AG09319 (cell line): ENCODE data around the gene HOXC10.
A peak's percentile ranks its signal among the peaks of the same experiment; 100 is the strongest.

Experiments
- DNase-seq: peaks from one replicate; pipeline ENCODE4 v3.0.0-alpha.2; 2010; ENCODE audit warnings: low read depth; ENCODE audit errors: extremely low read depth
- TF ChIP-seq, protein P1 (sequence below): IDR thresholded peaks from 2 replicates; pipeline ENCODE4 v1.5.1; 2011; ENCODE audit warnings: low read depth, mild to moderate bottlenecking, inconsistent platforms, low read length, moderate library complexity

The HOXC10 gene

DNA sequence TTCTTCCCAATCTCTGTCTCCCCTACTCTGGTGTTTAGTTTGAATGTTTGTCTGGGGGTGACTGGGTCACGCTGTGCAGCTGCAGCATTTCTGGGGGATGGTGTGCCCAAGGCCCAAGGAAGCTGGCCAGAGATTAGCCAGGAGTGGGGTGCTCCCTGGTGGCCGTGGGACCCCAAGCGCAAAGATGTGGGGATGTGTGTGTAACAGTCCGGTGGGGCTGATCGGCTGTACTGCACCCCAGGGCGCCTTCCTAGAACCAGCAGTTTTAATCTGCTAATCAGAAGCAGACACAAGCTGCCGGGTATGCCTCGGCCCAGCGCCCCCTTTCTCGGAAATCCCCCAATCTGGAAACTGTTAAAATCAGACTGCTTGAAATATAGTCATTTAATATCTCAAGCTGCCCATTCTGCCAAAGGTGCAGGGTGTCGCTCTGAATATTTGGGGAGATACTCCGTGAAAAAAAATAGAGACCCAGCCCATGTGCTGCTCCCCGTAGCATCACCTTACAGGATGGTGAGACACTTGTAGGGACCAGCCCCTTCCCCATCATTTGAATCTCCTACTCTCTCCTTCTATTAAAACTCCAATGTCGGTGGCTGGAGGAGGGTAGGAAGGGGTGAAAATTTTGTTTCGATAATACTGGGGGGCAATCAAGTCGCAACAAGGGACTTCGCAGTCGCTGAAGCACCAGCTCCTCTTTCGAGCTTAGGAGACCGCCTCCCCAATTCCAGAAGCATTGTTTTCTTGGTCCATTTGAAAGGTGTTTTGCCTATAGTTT lies 19.3 kb downstream of the HOXC10 start:
- DNase-seq, result no peak
- TF ChIP-seq, protein P1, sequence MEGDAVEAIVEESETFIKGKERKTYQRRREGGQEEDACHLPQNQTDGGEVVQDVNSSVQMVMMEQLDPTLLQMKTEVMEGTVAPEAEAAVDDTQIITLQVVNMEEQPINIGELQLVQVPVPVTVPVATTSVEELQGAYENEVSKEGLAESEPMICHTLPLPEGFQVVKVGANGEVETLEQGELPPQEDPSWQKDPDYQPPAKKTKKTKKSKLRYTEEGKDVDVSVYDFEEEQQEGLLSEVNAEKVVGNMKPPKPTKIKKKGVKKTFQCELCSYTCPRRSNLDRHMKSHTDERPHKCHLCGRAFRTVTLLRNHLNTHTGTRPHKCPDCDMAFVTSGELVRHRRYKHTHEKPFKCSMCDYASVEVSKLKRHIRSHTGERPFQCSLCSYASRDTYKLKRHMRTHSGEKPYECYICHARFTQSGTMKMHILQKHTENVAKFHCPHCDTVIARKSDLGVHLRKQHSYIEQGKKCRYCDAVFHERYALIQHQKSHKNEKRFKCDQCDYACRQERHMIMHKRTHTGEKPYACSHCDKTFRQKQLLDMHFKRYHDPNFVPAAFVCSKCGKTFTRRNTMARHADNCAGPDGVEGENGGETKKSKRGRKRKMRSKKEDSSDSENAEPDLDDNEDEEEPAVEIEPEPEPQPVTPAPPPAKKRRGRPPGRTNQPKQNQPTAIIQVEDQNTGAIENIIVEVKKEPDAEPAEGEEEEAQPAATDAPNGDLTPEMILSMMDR, result no peak

DNA sequence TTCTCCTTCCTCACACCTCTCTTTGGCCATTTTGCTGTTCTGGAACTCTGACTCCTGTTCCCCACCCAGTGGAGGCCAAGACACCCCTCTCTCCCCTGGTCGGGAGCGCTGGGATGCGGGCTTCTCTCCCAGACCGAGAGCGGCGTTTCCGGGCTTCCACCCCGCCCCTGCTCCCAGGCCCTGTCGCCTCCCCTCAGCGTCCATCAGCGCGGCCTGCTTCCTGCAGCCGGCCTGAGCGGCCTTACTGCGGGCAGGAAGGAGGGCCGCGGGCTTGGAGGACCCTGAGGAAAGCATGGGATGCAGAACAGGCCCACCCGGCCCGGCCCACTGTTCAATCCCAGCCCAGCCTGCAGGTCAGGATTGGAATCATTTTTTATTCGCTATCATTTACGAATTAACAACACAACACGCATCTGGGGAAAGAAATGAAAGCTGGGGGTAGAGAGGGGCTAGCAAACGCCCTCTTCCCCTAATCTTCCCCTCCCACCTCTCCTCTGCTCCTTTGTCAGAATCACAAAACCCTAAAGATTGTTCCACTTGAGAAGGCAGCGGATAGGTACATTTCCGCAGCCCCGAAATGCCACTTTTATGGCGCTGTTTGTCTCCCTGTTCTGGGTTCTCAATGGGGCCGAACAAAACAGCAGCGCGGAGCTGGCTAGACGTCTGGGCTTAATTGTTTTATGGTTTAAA lies 20.0 kb downstream of the HOXC10 start:
- TF ChIP-seq, protein P1, result no peak
- no peak for DNase-seq

- no peak for DNase-seq
- TF ChIP-seq, protein P1, result no peak
These were observed 20.5 kb downstream of the HOXC10 start for GRCh38 chr12:54005531-54005852.

GRCh38 chr12:54005853-54006558 lies 21.1 kb downstream of the HOXC10 start:
- DNase-seq, result no peak

GRCh38 chr12:54006559-54007220 lies 21.7 kb downstream of the HOXC10 start:
- DNase-seq, result no peak

More at GRCh38 chr12:54005853-54006558, 21.1 kb downstream of the HOXC10 start:
- TF ChIP-seq, protein P1, result peak; percentile 81

DNA sequence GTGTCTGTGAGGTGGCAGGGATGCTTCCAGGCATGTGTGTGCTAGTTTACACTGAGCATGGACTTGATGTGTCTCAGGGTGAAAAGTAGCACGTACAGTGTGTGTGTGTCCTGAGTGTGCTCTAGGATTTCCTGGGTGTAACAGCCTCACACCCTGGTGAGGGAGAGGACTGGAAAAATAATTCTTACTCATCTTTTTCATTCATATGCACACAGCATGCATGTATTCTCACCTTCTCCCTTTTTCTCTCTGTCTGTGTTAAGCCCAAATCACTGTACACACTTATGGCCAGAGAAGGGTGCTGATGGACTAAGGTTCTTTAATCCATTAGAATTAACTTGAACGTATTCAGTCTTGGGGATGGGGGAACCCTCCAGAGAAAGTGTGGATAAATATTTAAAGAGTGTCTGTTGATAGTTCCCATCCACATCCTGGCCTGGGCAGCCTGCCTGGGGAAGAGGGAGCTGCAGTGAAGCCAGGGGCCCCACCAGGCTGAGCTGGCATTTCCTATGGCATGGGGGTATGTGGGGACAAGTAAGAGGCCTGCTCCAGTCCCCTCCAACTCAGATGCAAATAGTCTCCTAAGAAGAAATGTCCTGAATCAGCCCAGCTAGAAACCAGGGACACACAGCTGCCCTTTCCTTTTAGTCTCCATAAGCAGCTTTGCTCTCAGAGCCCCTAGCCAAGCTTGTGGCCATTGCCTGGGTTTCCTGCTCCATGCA lies 22.8 kb downstream of the HOXC10 start:
- DNase-seq, result no peak
- TF ChIP-seq, protein P1, result no peak

More at GRCh38 chr12:54006559-54007220, 21.7 kb downstream of the HOXC10 start:
- TF ChIP-seq, protein P1, result no peak
